IPS-11a (cell line): Measurements from ENCODE around the gene TMEM175.

Source experiments
- H3K4me3 ChIP-seq: one replicate; pipeline ENCODE4 v1.5.1; 2013; ENCODE audit warnings: low read depth, low read length, control low read depth

Gene TMEM175

DNA sequence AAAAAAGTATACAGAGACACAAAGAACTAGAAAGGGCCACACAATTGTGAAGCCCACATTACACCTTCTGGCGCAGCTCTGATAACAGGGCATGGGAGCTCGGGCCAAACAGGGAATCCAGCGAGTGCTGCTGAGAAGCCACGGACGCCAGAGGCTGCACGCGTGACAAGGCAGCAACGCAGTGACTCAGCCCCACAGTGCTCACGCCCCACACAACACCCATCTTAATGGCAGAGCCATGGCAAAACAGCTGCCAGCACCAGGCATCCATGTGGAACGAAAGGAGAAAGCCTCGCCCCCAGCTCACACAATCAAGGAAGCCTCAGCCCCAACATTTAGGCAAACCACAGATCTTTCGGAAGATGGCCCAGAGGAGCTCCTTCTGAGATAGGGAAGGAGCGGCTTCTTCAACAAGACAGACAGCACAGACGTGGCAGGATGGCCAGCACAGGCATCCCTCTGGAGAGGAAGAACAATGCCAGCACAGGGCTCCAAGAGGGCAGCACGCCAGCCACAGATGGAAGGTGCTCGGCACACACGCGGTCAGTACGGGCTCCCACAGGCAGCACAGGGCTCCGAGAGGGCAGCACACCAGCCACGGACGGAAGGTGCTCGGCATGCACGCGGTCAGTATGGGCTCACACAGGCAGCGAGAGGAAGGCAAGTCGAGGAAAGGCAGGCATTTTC is 33.2 kb upstream of the TMEM175 start:
- no peak overlapping the region for H3K4me3 ChIP-seq

DNA sequence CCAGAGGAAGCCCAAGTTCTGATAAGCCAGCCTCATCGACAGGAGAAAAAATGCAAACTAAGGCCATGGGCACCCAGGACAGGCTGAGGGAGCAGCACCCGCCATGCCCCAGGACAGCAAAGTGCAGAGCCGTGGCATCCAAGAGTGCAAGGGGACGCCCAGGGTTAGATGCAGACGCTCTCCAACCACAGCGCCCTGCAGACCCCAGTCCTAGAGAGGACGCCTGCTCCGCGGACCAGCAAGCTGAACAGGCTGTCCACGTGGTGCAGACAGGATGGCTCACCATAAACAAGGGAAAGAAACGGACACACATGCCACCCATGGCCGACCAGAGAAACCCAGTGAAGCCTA is 32.7 kb upstream of the TMEM175 start:
- H3K4me3 ChIP-seq, result no peak overlapping the region

- H3K4me3 ChIP-seq, result no peak overlapping the region
These were observed 32.2 kb upstream of the TMEM175 start for GRCh38 chr4:900073-900472.

GRCh38 chr4:900721-901120 is 31.5 kb upstream of the TMEM175 start:
- no peak overlapping the region for H3K4me3 ChIP-seq

GRCh38 chr4:901192-901910 is 30.9 kb upstream of the TMEM175 start:
- no peak overlapping the region for H3K4me3 ChIP-seq

DNA sequence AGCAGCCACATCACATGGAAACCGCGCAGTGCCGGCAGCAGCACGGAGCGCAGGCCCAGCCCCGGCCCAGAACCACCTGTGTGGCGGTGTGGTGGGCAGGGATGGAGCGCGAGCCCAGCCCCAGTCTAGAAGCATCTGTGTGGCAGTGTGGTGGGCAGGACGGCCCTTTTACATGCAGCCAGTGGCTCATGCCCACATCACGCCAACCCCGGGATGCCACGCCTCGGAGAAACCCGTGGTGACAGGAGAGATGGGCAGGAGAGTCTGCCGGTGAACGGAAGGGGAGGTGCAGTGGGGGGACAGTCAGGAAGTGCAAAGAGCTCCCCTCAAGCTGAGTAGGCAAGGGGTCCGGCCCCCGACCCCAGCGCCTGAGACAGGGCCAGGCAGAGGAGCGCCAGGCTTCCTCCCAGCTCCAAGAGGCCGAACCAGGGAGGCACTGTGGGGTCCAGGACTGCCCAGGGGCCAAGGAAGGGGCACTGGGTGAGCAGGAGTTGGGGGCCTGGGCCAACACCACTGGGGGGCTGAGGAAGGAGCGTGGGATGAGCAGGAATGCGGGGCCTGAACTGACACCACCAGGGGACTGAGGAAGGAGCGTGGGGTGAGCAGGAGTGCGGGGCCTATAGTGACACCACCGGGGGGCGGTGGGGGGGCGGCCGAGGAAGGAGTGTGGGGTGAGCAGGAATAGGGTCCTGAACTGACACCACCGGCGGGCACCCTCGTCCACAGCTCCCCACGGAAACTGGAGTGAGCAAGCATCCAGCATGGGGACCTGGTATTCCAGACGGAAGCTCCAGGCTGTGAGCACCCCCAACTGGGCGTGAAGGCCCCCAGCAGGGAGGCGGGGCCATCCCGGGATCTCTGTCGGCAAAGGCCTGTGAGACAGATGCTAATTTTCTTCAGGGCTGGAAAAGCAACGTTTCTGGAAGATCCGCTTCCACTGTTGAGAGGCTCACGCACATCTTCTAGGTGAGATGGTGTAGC is 28.9 kb upstream of the TMEM175 start:
- no peak overlapping the region for H3K4me3 ChIP-seq

DNA sequence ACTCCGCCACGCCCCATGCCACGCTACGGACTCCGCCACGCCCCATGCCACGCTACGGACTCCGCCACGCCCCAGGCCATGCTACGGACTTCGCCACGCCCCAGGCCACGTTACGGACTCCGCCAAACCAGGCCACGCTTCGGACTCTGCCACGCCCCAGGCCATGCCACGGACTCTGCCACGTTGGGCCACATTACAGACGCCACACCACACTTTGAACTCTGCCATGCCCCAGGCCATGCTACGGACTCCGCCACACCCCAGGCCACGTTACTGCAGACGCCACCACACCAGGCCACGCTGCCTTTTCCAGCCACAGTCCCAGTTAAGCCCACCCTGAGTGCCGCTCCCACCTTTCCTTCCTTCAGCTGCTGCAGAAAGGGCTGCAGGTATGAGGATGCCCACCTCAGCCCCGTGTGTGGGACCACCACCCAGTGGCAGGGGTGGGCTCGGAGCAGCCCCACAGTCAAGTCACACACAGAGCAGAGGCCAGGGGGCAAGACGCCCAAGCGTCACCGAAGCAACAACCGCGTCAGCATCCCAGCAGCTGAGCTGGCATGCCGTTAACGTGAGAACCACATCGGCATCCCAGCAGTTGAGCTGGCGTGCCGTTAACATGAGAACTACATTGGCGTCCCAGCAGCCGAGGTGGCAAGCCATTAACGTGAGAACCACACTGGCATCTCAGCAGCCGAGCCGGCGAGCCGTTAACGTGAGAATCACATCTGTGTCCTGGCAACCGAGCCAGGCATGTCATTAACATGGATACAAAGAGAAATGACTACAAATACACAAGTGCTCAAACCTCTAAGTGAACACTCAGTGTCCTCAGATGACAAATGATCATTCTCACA is 26.5 kb upstream of the TMEM175 start:
- no peak overlapping the region for H3K4me3 ChIP-seq

- H3K4me3 ChIP-seq, result no peak overlapping the region
These were observed 25.7 kb upstream of the TMEM175 start for GRCh38 chr4:906339-907102.

DNA sequence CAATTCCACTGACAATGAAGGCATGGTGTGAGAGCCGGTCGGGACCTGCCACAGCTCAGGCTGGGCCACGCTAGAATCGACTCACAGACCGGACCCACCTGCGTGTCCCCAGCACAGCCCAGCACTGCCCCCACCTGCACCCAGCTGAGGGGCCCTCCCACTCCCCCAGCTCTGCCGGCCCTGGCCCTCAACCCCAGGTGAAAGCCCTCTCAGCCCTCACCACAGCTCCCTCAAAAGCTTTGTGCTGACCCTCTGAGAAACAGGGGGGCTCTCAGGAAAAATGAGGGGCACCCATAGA is 25.2 kb upstream of the TMEM175 start:
- H3K4me3 ChIP-seq, result no peak overlapping the region

GRCh38 chr4:907691-908425 is 24.4 kb upstream of the TMEM175 start:
- H3K4me3 ChIP-seq, result no peak overlapping the region

DNA sequence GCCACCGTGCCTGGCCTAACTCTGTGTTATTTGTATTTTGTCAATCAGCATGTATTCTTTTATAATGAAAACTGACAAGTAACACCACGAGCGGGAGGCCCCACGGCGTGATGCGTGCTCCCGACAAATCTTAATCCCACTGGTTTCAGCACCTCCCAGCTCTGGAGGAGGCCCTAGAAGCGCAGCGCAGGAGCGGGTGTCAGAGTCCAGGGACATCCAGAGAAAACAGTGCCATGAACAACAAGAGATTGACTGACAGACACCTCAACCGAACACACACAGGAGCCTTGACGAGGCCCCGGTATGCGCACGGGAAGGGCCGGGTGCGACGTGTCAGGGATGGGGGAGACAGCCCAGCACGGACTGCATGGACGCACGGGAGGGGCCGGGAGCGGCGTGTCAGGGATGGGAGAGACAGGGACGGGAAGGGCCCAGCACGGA is 23.1 kb upstream of the TMEM175 start:
- no peak overlapping the region for H3K4me3 ChIP-seq

DNA sequence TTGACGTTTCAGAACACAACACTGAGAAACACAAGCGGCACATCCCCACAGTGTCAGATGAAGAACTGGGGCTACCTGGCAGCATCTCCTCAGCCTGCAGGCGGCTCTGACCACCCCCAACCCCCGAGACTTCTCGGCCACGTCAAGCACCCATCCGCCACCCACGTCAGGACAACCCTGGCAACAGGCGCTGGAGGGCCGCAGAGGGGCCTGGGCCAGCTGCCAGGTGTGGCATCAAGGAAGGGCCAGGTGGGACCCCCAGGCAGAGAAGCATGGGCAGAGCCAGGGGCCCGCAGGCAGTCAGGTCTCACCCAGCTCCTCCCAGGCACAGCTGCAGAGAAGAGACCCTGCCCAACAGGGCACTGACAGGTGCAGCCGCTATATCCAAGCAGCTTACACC is 22.4 kb upstream of the TMEM175 start:
- no peak overlapping the region for H3K4me3 ChIP-seq

DNA sequence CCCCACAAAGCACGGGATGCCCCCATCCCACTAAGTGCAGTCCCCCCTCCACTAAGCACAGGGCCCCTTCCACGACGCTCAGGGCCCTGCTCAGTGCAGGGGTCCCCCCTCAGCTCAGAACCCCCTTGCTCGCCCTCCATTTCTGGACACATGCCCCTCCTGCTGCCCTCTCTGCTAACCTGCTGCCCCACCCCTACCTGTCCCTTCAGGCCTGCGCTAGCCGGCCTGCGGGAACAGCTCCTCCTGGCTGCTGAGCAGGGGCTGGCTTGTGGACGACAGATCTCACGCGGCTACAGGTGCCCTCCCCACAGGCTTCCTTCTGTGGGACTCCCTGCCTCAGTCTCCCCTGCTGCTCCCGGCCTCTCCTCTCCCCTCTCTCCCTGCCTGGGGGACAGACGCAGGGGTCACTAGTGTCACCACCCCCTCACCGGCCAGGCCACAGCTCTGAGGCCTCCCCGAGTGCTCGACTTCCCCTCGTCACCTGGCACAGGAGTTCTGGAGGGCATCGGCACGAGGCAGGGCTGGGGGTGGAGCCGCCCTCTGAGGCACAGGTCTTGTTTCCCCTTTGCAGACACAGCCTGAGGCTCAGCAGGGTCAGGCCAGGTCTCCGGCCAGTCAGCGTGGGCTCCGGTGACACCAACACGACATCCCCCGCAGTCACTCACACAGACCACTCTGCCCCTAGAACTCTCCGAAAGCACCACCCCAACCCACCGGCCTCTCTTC is 21.7 kb upstream of the TMEM175 start:
- no peak overlapping the region for H3K4me3 ChIP-seq

GRCh38 chr4:911221-911751 is 21.0 kb upstream of the TMEM175 start:
- no peak overlapping the region for H3K4me3 ChIP-seq

- H3K4me3 ChIP-seq, result no peak overlapping the region
These were observed 20.3 kb upstream of the TMEM175 start for GRCh38 chr4:911871-912490.

DNA sequence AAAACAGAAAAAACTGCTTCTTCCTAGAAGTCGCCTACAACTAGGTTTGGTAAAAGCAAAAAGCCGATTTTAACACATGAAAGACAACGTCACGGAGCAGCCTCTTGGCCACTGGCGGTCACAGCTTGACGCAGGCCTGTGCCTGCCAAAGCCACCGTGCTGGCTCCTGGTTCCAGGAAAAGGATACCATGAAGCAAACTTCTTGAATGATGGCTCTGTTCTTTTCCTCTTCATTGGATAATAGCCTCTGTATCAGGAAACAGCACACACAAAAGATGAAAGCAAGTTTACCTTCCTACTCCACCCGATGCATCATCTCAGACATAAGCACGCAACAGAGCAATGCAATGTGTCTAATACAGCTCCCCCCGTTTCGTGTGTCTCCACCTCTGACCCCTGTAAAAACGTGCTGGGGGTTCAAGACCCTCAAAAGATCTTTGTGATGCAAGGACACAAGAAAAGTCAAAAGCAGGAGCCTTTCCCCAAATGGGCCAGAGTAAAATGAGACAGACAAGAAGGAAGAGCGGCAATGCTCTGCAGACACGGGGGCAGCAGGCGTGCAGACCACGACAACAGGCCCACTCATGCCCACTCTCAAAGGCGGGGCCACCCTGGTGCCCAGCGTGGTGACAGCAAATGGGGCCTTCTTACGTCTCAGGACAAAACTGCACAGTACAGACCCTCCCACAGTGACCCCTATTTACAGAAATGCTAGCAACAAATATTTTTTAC is 19.5 kb upstream of the TMEM175 start:
- no peak overlapping the region for H3K4me3 ChIP-seq

- H3K4me3 ChIP-seq, result no peak overlapping the region
These were observed 19.0 kb upstream of the TMEM175 start for GRCh38 chr4:913280-913618.

GRCh38 chr4:914531-914930 is 17.7 kb upstream of the TMEM175 start:
- H3K4me3 ChIP-seq, result no peak overlapping the region
